Stimulated activated CD4-positive, alpha-beta T cell treated with anti-CD3 and anti-CD28 coated beads, TNF-alpha, amount 100 ng/mL, for 24 hours (primary cell): ENCODE data around the gene LY86.

ENCODE experiments used
- DNase-seq, 3 experiments: peaks; one replicate each; pipeline ENCODE4 v3.0.0-alpha.2; 2020; ENCODE audit warnings: low read depth in 3 of 3

The LY86 gene

DNA sequence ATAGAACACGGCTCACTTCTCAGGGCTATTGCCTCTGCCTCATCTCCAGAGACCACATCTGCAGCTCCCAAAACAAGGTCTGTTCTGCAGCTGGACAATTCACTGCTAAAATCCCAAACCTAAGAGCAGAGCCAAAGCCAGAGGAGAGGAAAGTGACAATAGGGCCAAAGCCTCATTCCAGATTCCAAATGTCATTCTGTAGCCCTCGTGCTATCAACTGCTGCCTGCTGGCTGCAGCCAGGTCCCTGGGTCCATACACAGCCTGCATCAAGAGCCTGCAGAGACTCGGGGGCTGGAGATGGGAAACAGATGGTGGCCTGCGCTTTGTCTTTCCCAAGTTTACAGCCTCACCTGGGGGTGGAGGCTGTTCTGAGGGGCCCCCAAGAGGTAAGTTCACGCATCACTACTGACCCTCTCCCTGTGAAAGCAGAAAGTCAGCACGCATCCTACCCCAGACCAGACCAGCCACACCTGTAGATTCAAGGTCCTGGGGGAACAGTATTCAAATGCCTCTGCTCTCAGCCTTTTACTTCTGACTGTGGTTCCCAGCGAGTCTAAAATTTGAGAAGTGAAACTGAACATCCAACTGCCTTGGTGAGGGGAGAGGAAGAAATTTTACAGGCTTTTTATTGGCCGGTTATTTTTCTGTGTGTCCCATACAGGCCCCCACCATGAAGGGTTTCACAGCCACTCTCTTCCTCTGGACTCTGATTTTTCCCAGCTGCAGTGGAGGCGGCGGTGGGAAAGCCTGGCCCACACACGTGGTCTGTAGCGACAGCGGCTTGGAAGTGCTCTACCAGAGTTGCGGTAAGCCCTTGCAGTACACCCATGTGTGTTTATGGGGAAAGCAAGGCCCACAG, at the start of gene LY86:
LY86 (plus strand) TSS at position 657 of the 860 bp plus-strand sequence; CDS start at position 672, 15 bp downstream.
- no peak for DNase-seq

DNA sequence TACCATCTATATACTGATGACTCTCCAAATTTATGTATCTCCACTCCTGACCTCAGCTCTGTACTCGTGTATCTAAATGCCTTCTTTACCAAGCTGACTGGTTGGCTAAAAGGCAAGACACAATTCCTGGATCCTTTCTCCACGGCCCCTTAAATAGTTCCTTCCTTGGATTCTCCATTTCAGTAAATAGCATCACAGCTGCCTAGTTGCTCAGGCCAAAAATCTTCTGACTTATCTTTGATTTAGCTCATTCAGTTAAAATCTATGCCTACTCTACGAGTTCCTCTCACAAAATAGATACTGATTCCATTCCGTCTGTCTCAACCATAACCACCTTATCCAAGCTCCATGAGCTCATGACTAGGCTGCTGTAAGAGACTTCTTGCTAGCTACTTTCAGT, 49.5 kb upstream of the LY86 start:
- no peak for DNase-seq

DNA sequence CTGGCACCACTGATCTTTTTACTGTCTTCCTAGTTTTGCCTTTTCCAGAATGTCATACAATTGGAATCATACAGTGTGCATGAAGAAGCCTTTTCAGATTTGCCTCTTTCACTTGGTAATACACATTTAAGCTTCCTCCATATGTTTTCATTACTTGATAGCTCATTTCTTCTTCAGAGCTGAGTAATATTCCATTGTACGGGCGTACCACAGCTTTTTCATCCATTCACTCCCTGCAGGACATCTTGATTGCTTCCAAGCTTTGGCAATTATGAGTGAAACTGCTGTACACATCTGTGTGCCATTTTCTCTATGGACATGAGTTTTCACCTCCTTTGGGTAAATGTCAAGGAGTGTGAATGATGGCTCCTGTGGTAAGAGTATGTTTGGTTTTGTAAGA, 46.2 kb upstream of the LY86 start:
- DNase-seq: no peak

DNA sequence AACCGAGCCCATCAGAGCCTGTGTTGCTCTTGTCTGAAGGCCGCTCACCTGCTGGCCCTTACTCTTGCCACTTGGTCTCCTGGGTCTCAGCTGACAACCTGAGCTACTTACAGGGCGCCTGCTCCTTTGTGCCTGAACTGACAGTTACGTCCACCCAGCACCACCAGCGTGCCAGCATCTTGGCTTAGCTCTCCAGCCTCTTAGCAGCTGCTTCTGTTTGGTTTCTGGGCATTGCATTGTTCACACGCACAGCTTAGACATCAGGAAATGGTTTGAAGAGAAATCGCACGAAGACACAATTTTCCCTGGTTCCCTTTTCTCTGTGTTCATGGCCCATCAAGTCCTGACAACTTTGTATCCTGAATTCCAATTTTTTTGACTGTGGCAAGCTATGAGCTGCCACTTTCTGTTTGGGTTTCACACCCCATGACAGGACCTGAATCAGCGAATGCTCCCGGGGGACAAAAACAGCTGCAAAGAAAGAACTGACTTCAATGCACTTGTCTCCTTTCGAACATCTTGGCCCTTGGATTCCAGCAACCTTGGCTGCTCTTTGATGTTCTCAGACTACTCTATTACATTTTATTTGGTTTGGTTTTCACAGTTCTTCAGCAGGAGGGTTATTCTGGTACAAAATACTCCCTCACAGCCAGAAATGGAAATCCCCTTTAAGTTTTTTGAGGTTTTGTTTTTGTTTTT, 45.2 kb upstream of the LY86 start:
- DNase-seq: no peak

DNA sequence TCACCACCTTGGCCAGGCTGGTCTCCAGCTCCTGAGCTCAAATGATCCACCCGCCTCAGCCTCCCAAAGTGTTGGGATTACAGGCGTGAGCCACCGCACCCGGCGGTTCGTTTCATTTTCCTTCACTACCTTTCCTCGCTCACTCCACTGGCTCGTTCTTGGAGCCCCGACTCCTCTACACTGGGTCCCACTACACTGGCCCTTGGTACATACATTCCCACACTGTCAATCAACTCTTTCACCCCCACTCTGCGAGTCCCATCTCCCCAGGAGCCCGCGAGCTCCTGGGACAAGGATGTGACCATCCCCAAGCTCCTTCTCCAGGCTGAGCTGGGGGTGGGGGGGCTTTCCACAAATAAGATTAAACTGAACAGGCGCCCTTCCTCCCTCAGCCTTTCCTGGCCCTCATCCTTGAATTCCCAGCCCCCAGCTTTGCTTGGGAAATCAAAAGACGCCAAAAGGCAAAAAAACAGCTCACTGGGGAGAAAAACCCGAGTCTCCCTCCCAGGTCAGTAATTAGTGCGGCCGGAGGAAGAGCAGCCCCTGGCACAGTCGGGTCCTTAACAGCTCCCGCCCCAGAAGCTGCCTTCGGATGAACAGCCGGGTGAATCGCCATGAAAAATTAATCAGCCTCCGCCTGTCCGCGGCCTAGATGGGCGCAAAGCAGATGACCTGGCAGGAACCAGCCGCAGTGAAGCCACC, 42.8 kb upstream of the LY86 start:
- DNase-seq: no peak

DNA sequence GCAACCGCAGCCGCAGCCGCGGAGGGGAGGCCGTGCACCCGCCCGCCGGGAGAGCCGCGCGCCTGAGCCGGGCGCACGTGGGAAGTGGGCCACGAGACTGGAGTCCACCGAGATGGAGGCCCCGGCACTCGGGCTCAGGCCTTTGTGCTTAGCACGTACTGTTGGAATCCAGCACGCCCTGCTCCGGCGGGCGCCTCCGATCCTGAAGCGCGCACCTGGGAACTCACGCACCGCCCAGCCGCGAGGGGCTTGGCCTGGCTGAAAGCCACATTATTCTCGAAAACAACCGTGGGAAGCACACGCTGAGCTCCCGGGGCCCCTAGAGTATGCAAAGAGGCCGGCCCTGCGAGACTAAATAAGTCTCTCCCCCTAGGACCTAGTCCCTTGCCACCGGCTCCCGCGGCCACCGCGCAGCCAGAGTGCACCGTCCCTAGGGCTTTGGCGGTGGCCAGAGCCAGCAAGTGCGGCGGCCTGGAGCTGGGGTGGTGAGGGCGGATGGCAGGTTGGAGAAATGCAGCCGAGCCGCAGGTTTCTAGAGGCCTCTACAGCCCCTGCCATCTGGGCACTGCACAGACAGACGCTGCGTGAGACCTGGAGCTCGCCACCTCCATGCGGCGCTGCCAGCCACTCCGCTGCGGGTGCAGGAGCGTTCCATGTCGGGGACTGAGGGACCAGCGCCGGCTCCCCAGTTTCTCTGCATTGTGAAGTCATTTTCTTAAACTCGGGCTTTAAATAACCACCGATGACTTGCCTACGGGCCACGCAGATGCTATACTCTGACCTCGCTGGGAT, 42.0 kb upstream of the LY86 start:
- DNase-seq: peak in 1 of 3 experiments; percentile 32

DNA sequence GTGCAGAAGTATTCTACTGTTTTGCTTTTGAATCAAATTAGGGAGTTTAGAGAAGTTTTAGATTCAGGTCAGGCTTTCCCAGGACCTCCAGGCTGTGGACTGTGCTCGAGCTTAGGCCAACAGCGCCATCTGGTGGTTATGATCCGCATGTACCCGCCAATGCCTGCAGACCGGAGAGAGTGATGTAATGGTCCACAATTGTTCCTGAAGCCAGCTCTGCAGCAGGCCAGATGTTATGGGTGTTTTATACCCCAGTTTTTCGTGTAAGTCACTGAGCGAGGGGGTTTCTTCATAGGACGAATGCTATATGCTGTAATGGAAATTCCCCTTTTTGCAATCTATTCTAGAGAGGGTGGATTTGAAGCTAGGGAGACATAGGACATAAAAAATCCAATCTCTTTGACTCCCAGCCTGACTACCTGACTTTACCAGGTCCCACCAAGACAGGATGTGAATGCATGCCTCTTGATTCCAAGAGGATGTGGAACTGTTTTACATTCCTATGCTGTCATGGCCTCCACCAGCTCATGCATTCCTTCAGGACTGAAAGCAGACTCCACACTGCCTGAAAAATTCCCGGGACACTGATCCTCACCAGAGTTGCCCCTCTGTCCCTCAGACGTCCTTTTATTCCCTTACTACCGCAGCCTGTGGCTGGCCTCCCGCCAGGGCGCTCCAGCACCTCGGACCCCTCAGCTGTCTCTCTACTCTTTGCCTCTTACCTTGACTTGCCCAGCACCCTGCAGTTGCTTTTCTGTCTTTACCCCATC, 41.2 kb upstream of the LY86 start:
- DNase-seq: peak; percentile 71 to 82 (median 78)

DNA sequence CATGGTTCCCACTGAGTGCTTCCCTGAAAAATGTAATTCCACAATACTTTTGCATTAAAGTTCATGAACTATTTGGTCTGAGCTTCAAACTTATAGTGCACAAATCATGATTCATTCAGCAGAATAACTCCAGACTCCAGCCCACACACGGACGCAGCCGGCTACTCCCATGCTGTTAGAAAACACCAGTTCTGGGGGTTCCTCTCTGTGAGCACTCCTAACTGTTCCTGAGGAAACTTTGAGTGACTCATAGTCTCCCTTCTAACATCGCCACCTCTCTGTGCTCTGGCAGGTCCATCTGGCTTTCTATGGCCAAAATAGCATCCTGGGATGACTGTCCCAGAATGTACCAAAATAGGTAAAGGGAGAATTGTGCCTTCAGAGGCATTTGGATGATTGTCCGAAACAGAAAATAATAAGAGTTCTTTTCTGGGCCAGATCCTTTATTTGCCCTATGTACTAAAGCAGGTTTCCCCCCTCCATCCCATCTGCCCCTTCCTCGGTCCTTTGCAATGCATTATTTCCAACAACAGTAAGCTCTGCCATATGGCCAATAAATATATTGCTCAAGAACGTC, 32.3 kb upstream of the LY86 start:
- DNase-seq: no peak

DNA sequence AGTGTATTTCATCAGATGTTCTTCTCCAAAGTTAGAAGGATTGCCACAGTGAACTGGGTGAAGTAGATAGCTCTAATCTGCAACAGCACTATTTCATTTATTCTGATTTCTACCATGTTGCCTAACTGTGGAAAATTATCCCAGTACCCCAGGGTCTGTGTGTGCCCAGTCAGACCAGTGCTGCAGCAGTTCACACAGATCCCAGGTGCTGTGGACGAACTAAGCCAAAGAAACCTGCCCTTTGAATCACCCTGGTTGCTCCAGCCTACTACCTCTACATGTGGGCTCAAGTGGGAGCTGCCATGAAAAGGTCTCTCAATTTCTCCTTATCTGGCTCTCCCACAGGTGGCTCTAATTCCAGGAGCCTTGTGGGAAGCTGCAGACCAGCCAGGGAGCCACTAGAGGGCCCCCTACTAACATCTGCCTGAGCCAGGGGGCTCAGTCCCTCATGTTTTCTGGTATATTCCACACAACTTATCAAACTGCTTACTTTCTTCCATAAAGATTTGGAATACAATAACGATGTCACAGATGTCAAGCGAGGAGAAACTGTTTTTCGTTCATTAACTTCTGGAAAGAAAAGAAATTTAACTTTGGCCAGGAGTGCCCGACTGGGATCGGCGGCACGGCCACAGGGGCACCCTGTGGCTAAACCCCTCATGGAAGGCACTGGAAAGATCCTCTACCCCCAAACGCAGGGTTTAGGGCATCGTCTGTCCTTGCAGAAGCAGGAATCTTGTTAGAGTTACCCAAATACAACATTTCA, 31.6 kb upstream of the LY86 start:
- DNase-seq: peak in 1 of 3 experiments; percentile 29

DNA sequence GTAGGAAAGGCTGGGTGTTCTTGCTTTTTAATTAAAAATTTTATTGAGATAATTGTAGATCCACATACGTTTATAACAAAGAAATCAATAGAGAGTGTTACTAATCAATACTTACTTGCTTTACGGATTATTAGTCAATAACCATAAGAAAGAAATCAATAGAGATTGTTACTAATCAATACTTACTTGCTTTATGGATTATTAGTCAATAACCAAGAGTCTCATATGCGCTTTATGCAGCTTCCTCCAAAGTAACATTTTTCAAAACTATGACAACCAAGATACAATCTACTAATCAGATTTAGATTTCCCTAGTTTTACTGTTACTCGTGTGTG, 31.0 kb upstream of the LY86 start:
- no peak for DNase-seq

DNA sequence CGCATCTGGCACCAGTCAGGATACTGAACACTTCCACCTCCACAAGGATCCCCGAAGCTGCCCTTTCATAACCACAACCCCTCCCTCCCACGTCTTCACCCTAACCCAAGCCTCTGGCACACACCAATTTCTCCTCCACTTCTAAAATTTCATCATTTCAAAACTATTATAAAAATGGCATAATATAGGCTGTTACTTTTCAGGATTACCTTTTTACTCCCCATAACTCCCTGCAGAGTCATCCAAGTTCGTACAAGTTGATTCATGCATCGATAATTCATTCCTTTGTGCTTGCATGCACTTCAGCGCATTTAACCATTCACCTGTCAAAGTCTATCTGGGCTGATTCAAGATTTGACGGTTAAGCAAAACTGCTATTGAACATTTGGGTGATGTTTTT, 30.6 kb upstream of the LY86 start:
- no peak for DNase-seq

DNA sequence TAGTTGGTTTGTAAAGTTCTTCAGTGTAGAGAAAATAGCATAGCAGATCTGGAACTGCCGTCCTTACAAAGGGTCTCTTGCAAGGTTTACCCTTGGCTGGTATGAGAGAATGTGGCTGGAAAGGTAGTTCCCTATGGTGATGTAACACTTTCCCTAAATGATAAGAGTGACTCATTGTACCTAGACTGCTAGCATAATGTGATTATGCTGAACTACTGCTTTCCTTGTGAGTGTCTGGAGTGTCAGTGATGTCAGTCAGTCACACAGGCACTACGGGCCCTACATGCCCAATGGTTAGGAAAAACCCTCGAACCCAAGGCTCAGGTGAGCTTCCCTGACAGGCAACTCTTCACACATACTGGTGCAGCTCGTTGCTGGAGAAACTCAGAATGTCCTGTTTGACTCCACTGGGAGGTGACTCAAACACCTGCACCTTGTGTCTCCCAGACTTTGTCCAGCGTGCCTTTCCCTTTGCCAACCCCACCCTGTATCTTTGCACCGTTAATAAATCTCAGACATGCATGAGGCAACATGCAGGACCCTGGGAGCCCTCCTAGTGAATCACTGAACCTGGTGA, 28.4 kb upstream of the LY86 start:
- DNase-seq: no peak

DNA sequence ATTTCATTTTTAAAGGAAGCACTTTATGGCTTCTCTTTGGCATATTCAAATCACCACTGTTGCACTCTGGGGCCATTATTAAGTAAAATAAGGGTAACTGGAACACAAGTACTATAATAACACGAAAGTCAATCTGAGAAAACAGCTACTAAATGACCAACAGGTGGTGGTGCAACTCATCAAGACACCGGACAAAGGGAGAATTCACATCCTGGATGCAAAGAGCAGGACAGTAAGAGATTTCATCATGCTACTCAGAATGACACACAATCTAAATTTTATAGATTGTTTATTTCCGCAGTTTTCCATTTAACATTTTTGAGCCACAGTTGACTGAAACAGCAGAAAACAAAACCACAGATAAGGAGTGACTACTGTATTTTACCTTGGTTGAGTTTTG, 27.6 kb upstream of the LY86 start:
- DNase-seq: no peak

DNA sequence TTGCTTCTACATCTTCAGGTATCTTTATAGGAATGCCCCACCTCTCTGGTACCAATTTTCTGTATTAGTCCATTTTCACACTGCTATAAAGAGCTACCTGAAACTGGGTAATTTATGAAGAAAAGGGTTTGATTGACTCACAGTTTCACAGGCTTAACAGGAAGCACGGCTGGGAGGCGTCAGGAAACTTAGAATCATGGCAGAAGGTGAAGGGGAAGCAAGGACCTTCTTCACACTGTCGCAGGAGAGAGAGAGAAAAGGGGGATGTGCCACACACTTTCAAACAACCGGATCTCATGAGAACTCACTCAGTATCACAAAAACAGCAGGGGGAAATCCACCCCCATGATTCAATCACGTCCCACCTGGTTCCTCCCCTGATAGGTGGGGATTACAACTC, 24.4 kb upstream of the LY86 start:
- DNase-seq: peak in 1 of 3 experiments; percentile 38

DNA sequence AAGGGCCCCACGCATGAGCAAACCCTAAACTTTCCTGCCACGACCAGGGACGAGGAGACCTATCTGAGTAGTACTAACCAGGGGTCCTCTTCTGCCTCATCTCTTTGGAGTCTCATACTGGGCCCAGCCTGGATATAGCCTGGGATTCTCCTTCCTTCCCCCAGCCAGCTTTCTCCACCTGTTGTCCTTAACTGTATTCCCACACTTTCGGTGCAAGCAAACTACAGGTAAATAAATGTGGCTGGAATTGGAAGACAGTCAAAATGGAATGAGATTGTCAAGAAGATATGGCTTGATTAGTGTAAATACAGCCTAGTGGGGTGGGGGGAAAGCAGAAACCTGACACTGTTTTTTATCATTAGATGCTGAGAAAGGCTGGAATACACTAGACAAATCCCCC, 23.5 kb upstream of the LY86 start:
- DNase-seq: no peak

DNA sequence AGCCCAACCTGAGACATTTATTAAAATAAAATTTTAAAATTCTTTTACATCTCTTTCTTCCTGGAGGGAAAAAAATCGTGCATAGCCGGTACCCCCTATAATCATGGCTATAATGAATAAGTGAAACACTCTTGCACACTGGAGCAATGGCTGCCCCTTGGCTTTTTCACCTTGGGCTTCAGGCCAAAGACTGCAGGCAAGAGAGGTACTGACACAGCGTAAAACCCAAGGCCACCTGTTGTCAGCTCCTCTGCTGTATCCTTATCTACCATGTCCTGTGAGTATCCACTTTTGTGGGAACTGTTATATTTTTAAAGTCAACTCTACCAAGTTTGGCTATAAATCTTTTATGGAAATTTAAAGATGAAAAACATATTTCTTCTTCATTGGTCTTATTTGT, 23.0 kb upstream of the LY86 start:
- DNase-seq: no peak

DNA sequence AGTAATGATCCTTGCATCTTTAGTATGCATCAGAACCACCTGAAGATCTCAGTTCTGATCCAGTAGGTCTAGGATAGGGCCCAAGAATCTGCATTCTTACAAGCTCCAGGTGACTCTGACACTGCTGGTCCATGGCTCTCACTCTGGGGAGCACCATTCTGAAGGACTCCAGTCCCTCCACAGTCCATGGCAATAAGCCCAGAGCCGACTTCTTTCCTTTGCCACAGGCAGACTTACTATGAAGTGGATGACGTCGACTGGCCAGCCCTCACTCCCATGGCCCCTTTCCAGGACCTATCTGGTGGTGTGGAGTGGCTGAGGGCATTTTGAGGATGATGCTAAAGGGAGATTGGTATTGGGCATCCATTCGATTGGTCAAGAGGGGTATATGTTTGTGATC, 21.8 kb upstream of the LY86 start:
- no peak for DNase-seq

DNA sequence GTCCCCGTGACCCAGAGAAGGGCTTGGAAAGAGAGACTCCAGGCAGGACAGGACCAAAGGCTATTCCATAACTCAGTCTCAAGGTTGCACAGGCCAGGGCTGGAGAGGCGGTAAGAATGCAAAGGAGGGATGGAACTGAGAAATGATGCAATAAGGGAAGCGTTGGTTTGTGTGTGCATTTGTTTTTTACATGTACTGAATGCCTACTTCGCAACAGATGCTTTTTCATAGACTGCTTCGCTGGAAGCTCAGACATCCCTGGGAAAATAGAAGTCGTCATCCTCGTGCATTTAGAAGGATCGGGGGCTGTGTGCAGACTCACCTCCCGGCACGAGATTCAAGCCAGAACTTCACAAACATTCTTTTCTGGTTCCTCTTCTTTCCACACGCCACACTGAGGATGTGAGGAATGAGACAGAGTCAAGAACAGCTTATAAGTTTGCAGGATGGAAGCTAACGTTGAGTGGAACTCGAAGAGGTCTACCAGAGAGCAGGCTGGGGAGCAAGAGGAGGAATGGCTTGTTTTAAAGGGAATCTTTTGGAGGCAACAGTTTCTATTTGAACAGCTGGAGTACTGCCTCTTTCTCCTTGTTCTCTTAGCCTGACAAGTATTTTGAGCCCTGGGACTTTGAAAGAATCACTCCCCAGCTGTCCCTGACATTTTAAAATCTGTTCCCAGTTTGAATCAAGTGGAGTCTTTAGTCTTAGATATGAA, 19.3 kb upstream of the LY86 start:
- DNase-seq: no peak

DNA sequence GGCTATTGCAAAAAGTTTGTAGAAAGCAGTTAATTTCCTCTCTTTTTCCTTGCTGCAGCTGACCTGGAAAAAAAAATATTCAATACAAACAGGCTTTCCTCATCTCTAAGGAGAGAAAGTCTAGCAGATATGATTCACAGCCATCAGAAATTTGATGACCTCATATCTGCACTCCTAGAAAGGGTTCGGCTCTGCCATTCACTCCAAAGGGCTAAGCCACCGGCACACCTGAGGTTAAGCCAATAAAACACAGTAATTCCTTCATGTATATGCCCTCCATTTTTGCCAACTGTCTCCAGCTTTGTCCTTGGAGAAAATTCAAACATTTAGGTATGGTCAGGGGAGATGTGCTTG, 18.7 kb upstream of the LY86 start:
- DNase-seq: no peak
